GM19468 (cell line): ENCODE measurements around the gene EPB41.
A peak's percentile ranks its signal among the peaks of the same experiment; 100 is the strongest.
"Not testable (repeated sequence)": the region's sequence is repeated elsewhere in the genome, so short reads cannot be mapped to it uniquely, and the experiment has no call there.

ENCODE experiments used
- ATAC-seq: cut with Tn5 transposase; IDR thresholded peaks from one replicate; pipeline ENCODE4 v1.9.1; 2021; ENCODE audit warnings: mild to moderate bottlenecking, moderate library complexity, moderate number of reproducible peaks; ENCODE audit not compliant: unreplicated experiment; ENCODE audit errors: extremely low read depth

Gene EPB41

DNA sequence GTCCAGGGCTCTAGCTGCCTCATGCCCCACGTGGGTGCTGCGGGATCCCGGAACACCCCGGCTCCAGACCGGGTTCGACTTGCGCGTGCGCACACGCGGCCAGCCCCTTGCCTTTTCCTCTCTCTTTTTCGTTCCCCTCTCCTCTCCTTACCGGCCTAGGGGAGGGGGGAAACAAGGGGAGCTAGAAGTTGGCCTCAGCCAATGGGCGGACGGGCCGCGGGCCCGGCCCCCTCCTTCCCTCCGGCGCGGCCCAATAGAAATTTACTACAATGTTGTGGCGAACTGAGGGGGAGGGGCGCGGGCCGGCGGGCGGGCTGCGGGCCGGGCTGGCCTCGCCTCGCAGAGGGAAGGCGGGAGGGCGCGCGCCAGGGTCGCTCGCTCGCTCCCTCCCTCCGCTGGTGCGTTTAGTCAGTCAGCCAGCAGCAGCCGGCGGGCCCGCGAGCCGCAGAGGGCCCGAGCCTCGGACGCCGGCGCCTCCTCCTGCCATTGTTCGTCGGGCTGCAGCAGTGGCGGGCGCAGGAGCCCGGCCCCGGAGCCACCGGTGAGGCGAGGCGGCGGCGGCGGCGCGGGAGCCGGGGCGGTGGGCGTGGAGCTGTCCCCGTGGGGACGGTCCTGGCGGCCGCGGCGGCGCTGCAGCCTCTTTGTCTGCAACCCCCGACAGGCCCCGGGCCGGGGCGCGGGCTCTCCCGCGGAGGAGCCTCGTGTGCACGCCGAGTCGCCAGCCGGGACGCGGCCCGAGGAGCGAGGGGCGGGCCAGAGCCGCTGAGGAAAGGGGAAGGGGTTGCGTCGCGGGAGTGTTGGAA, at the start of gene EPB41:
EPB41 (plus strand) TSS at position 342 of the 803 bp plus-strand sequence. CDS start 72,869 bp downstream, outside the sequence.
- peak; percentile 75 for ATAC-seq

- ATAC-seq: no peak
Measured at GRCh38 chr1:28864695-28865094, 49.7 kb upstream of the EPB41 start.

DNA sequence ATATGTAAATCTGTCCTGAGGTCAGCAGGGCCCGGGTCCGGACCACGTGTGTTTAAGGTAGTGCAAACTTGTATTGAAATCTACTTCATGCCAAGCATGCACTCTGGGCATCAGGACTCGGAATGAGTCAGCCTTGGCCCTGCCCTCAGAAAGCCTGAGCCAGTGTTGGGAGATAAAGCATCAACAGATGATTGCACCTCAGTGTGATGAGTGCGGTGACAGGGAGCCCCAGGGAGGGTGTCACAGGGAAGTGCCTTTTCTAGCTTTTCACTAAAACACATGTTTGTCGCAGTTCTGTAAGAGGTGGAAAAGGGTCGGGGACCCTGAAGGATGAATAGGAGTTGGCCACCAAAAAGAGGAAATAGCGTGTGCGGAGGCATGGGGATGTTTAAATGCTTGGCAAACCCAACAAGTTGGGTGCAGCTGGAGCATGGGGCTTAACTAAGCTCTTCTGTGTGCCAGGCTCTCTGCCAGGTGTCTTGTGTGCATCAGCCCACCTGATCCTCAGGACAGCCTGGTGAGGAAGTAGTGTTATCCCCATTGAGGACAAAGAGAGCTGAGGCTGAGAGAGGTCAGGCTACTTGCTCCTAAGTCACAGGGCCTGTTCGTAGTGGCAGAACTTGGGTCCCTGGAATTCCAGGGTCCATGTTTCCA, 48.2 kb upstream of the EPB41 start:
- ATAC-seq: no peak

DNA sequence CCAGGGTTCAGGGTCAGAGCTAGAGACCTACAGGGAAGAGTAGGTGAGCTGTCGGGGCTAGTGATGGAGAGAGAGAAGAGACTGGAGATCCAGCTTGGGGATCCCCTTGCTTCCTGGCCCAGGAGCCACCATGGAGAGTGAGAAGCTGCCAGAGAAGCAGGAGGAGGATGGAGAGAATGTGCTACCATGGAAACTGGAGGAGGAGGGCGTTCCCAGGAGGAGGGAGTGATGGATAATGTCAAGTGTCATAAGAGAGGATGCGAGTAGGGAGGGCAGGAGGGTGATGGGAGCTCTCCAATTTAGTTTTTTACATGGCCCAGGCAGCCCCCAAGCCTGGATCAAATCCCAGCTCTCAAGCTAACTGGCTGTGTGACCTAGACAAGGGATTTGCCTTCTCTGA, 46.5 kb upstream of the EPB41 start:
- no peak for ATAC-seq

GRCh38 chr1:28869952-28870351, 44.4 kb upstream of the EPB41 start:
- no peak for ATAC-seq

DNA sequence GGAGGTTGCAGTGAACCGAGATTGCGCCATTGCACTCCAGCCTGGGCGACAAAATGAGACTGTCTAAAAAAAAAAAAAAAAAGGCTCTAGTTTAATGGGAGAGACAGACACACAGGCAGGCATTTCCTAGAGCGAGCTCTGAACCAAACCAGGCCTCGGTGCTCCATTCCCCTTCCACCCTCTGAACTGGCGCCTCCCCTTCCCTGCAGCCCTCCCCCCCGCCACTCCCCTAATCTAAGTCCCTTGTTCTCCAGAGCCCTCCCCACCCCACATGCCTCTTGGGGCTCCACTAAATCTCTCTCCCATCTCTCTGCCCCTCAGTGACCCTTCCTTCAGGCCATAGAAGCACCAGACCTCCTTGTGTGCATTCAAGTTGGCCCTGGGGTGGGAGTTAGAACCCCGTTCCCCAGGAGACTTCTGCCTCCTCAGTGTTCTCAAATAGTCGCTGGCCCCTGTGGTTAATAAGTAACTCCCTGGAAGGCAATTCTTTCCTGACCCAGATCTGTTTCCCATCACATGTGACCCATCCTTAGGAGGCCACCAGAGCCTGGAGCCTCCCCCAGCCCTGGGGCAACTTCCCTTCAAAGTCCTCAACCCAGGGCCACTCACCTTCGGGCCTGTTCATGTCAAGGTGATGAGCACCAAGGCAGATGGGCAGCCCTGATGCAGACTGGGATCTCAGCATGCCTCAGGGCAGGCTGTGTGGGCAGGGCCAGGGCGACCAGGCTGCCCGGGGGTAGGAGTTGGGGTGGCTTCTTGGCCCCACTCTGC, 42.6 kb upstream of the EPB41 start:
- ATAC-seq: no peak

GRCh38 chr1:28875134-28875533, 39.2 kb upstream of the EPB41 start:
- not testable (repeated sequence) for ATAC-seq

GRCh38 chr1:28877132-28877781, 37.1 kb upstream of the EPB41 start:
- ATAC-seq: no peak

DNA sequence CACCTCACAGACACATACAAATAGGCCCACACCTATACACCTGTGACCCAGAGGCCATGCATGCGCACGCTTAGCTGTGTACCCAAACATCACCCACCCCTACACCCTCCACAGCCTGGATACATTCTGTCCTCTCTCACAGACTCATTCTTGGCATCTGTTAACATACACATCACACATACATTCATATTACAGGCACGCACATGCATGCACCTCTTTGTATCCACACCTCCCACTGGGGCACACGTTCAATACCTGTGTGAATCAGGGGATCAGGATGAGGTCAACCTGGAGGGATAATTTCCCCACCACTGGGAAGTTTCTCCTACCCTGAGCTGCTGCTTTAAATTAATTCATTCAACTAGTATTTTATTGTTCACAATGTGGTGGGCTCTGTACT, 35.6 kb upstream of the EPB41 start:
- no peak for ATAC-seq

- no peak for ATAC-seq
Measured at GRCh38 chr1:28882009-28882628, 32.2 kb upstream of the EPB41 start.

GRCh38 chr1:28883242-28883616, 31.1 kb upstream of the EPB41 start:
- ATAC-seq: no peak

- no peak for ATAC-seq
Measured at GRCh38 chr1:28885472-28885877, 28.9 kb upstream of the EPB41 start.

DNA sequence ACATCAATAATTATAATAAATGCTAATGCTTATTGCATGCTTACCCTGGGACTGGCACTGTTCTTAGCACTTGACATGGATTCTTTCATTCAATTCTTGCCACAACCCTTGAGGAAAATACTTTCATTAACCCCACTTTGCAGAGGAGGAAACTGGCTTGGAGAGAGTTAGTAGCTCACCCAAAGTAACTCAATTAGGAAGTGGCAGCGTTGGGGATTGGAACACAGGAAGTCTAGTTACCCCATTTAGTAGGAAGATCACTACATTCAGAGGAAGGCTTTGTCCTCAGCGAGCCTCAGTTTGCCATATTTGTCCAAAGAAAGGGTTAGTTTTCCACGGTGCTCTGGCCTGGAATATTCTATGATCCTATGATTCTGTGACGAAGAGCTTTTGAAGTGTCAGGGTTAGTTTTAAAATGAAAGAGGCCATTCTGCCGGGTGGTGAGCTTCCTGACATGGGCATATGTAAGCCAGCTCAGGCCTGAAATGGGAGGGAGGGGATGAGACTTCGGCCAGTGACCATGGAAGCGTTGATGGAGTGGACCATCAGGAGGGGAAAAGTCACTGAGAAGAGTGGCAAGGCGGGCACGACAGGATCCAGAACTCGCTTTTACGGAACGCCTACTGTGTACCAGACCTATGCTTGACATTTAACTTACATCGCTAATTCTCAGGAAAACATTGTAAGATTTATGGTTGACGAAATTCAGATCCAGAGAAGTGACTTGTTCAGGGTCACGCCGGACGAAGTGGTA, 28.2 kb upstream of the EPB41 start:
- ATAC-seq: no peak

DNA sequence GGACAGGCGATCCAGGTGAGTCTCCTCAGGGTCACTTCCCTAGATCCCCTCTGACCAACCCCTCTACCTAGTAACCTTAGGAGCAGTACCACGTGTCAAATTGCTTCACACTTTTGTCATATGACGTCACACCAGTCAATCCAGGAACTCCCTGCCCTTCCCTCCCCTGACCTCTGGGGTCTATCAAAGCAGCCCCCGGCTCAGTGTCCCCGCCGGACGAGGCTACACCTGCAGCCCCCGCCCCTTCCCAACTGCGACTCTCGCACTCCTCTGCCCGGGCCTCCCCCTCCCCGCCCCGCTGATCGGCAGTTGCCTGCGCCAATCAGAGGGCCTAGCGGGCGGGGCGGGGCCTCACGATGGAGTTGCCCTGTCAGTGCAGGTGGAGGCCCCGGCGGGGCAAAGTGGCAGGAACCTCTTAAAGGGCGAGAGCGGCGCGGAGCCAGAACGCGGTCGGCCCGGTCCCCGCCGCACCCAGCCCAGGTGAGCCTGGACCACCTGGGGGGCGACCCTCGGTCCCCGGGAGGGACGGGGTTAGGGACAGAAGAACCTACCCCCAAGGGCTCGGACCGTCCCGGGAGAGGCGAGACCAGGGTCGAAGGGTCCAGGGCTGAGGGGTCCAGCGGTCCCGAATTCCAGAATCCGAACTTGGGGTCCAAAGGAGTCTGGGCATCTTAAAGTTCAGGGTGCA, 27.5 kb upstream of the EPB41 start:
- ATAC-seq: no peak

DNA sequence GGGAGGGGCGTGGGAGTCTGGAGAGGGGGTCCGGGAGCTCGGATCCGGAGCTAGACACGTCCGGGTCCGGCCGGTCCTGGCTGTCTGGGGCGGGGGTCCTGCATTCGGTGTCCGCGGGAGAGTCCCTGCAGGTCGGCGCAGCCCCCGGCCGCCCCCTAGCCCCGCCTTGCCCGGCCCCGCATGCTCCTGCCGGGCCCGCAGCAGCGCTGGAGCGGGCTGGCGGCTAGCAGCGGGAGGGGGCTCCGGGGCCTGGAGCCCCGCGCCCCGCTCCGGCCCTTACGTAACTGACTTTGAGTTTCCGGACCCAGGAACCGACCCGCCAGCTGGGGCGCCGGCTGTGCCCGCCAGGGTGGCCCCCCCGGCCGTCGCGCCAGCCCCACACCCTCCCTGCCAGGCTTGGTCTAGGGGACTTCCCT, 26.9 kb upstream of the EPB41 start:
- peak; percentile 20 for ATAC-seq

- ATAC-seq: no peak
Measured at GRCh38 chr1:28887835-28888682, 26.3 kb upstream of the EPB41 start.

DNA sequence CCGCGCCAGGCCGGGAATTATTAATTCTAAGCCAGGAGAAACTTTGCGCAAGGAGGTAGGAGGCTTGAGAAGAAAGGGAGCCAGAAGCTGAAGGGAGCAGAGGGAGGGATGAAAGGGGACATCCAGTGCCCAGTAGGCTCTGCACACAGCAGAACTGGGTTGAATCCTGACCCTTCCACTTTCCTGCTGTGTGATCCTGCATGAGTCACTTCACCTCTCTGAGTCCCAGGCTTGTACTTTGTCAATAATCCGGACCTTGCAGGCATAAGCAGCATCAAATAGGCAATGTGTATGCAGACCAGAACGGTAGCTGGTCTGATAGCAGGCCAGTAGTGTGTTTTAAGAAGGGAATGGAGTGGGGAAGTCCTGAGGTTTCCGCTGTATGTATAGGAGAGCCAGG, 25.5 kb upstream of the EPB41 start:
- ATAC-seq: no peak

- no peak for ATAC-seq
Measured at GRCh38 chr1:28889357-28889756, 25.0 kb upstream of the EPB41 start.
